HepG2 (cell line): ENCODE results near the gene NTSR2. TPM values are rescaled to one million over a fixed set of nuclear protein-coding genes. Genes with fewer than 3 reads are reported as not detected.

Experiments
- ATF7 ChIP-seq, 2 experiments: fragments of 450-650 bp in 1 of 2; sonication (generic) in 1 of 2; formaldehyde crosslinking in 1 of 2; IDR thresholded peaks; 2 replicates each; pipeline versions ENCODE4 v1.4.0 to v1.6.1; 2016 to 2020; ENCODE audit warnings: antibody characterized with exemption in 1 of 2, mild to moderate bottlenecking in 1 of 2, missing genetic modification reagents in 1 of 2
- GLI4 ChIP-seq: sonication (generic); formaldehyde crosslinking; IDR thresholded peaks from 2 replicates; pipeline ENCODE4 v1.5.1; 2020; ENCODE audit warnings: missing genetic modification reagents, mild to moderate bottlenecking, moderate library complexity, borderline replicate concordance
- GLMP ChIP-seq: sonication (generic); formaldehyde crosslinking; IDR thresholded peaks from 2 replicates; pipeline ENCODE4 v1.9.0; 2021; ENCODE audit warnings: missing genetic modification reagents, mild to moderate bottlenecking, borderline replicate concordance
- GPN1 ChIP-seq: sonication (generic); formaldehyde crosslinking; IDR thresholded peaks from 2 replicates; pipeline ENCODE4 v1.5.1; 2020; ENCODE audit warnings: missing genetic modification reagents, borderline replicate concordance
- HNF1B ChIP-seq: sonication (generic); formaldehyde crosslinking; IDR thresholded peaks from 2 replicates; pipeline ENCODE4 v1.5.1; 2020; ENCODE audit warnings: mild to moderate bottlenecking, moderate library complexity, missing genetic modification reagents
- JARID2 ChIP-seq: sonication (generic); formaldehyde crosslinking; IDR thresholded peaks from 2 replicates; pipeline ENCODE4 v1.8.1; 2023; ENCODE audit warnings: missing genetic modification reagents, inconsistent platforms; ENCODE audit not compliant: insufficient replicate concordance
- JUNB ChIP-seq: sonication (generic); formaldehyde crosslinking; IDR thresholded peaks from 2 replicates; pipeline ENCODE4 v1.8.0; 2022; ENCODE audit warnings: missing genetic modification reagents, mild to moderate bottlenecking, borderline replicate concordance
- MLXIP ChIP-seq: sonication (generic); formaldehyde crosslinking; IDR thresholded peaks from 2 replicates; pipeline ENCODE4 v1.9.0; 2021; ENCODE audit warnings: missing genetic modification reagents, borderline replicate concordance
- NR3C1 ChIP-seq: sonication (generic); formaldehyde crosslinking; IDR thresholded peaks from 2 replicates; pipeline ENCODE4 v1.4.0; 2020; ENCODE audit warnings: missing genetic modification reagents
- PAX8 ChIP-seq: sonication (generic); formaldehyde crosslinking; IDR thresholded peaks from 2 replicates; pipeline ENCODE4 v1.8.0; 2022; ENCODE audit warnings: mild to moderate bottlenecking, missing genetic modification reagents, borderline replicate concordance
- PHF8 ChIP-seq: sonication (generic); formaldehyde crosslinking; IDR thresholded peaks from 2 replicates; pipeline ENCODE4 v1.5.0; 2020; ENCODE audit warnings: missing genetic modification reagents
- RCOR2 ChIP-seq: IDR thresholded peaks from 2 replicates; pipeline ENCODE4 v1.6.1; 2016; ENCODE audit warnings: missing biosample characterization, missing genetic modification reagents
- TRAFD1 ChIP-seq: sonication (generic); formaldehyde crosslinking; IDR thresholded peaks from 2 replicates; pipeline ENCODE4 v1.5.1; 2020; ENCODE audit warnings: missing genetic modification reagents, mild to moderate bottlenecking, borderline replicate concordance
- ZBTB38 ChIP-seq: sonication (generic); formaldehyde crosslinking; IDR thresholded peaks from 2 replicates; pipeline ENCODE4 v1.5.1; 2020; ENCODE audit warnings: mild to moderate bottlenecking, missing genetic modification reagents
- ZFP36L1 ChIP-seq: sonication (generic); formaldehyde crosslinking; IDR thresholded peaks from 2 replicates; pipeline ENCODE4 v1.8.0; 2022; ENCODE audit warnings: mild to moderate bottlenecking, missing genetic modification reagents, moderate library complexity
- ZMYM4 ChIP-seq: sonication (generic); formaldehyde crosslinking; IDR thresholded peaks from 2 replicates; pipeline ENCODE4 v1.8.1; 2023; ENCODE audit warnings: mild to moderate bottlenecking, missing genetic modification reagents
- ZNF256 ChIP-seq: sonication (generic); formaldehyde crosslinking; conservative IDR thresholded peaks from 2 replicates; pipeline ENCODE4 v1.4.0; 2020; ENCODE audit warnings: missing genetic modification reagents
- ZNF446 ChIP-seq: sonication (generic); formaldehyde crosslinking; IDR thresholded peaks from 2 replicates; pipeline ENCODE4 v1.5.0; 2020; ENCODE audit warnings: mild to moderate bottlenecking, missing genetic modification reagents
- ZNF549 ChIP-seq: sonication (generic); formaldehyde crosslinking; IDR thresholded peaks from 2 replicates; pipeline ENCODE4 v1.5.0; 2020; ENCODE audit warnings: missing genetic modification reagents
- ZNF691 ChIP-seq: sonication (generic); formaldehyde crosslinking; IDR thresholded peaks from 2 replicates; pipeline ENCODE4 v1.4.0; 2020; ENCODE audit warnings: missing genetic modification reagents, low read depth, mild to moderate bottlenecking, borderline replicate concordance
- polyA plus RNA-seq, 8 experiments: library from polyadenylated mRNA; depleted of rRNA in 3 of 8; stranded (reverse) in 7 of 8; unstranded in 1 of 8; fragments of >200 nt; fragmentation: Illumina TruSeq in 4 of 8; extraction: Trizol in 4 of 8; gene quantifications; 2 replicates each; pipeline versions ENCODE4 v1.2.1 to v1.2.3, GENCODE V29; 2011 to 2016; ENCODE audit warnings: low read depth in 4 of 8, missing spikeins in 1 of 8, mixed read lengths in 1 of 8; ENCODE audit not compliant: insufficient read depth in 1 of 8
- total RNA-seq, 5 experiments: library from RNA; depleted of rRNA; stranded (reverse); fragments of >200 nt; fragmentation: Illumina TruSeq; extraction: Trizol; gene quantifications; 2 replicates each; pipeline ENCODE4 v1.2.3, GENCODE V29; 2016; ENCODE audit warnings: low read depth in 1 of 5

NTSR2 gene
- total and polyA plus RNA-seq, 2 of the 13 experiments (the other 11 are each of a cell fraction or from before 2014, with no cell fraction given), result not detected

- TF ChIP-seq GLMP (CRISPR knock-in tag) (peak; percentile 95; the same call in 1 of the 2 replicates), ZNF691 (CRISPR knock-in tag) (peak; percentile 99), ZFP36L1 (CRISPR knock-in tag) (peak; percentile 99), TRAFD1 (CRISPR knock-in tag) (no peak), GLI4 (CRISPR knock-in tag) (peak; percentile 87), PHF8 (peak; percentile 51; the same call in 1 of the 2 replicates), PAX8 (CRISPR knock-in tag) (peak; percentile 91; the same call in 1 of the 2 replicates), HNF1B (no peak), MLXIP (CRISPR knock-in tag) (peak; percentile 97), RCOR2 (CRISPR knock-in tag) (no peak), JUNB (peak; percentile 85), ZMYM4 (CRISPR knock-in tag) (peak; percentile 96), JARID2 (CRISPR knock-in tag) (peak; percentile 88), ATF7 (IDR thresholded peaks at IDR 0.05) (no peak), ATF7 (CRISPR knock-in tag; IDR thresholded peaks at IDR 0.05) (peak; percentile 85; the same call in 1 of the 2 replicates), NR3C1 (CRISPR knock-in tag) (no peak; the same call in 1 of the 2 replicates), ZNF446 (CRISPR knock-in tag) (peak; percentile 99), ZBTB38 (CRISPR knock-in tag) (peak; percentile 99), ZNF256 (CRISPR knock-in tag) (peak; percentile 98), GPN1 (peak; percentile 92; the same call in 1 of the 2 replicates), ZNF549 (CRISPR knock-in tag) (peak; percentile 87; the same call in 1 of the 2 replicates)
Measured at GRCh38 chr2:11669454-11670291, at the start of gene NTSR2 (continued).
